WTC11 (cell line): Measurements from ENCODE around the gene CENPE. TPM values are rescaled to one million over a fixed set of nuclear protein-coding genes. Genes with fewer than 3 reads are reported as not detected.

Experiments
- ATAC-seq: fragments of 200-7000 bp; cut with Tn5 transposase; 2 replicates; pipeline ENCODE4 v1.10.0; 2021; ENCODE audit warnings: mild to moderate bottlenecking, moderate library complexity
- CTCF ChIA-PET: fragments of 300-600 bp; sonication (Branson Sonifier 250); formaldehyde crosslinking; loops from one replicate; lab custom pipeline; 2021; ENCODE audit warnings: antibody characterized with exemption; lab: Charles Lee
- POLR2A ChIA-PET: fragments of 350-600 bp; sonication (Branson Sonifier 250); formaldehyde crosslinking; loops from one replicate; lab custom pipeline; 2021; ENCODE audit warnings: antibody characterized with exemption; lab: Charles Lee
- DNase-seq: peaks from one replicate; pipeline ENCODE4 v3.0.0; 2021; ENCODE audit warnings: low spot score
- H3K27ac Mint-ChIP-seq: 2 replicates; pipeline ENCODE4 v1.8.0; 2021; ENCODE audit warnings: mixed read lengths
- H3K27me3 Mint-ChIP-seq: 2 replicates; pipeline ENCODE4 v1.8.0; 2021; ENCODE audit warnings: low read depth, mild to moderate bottlenecking, moderate library complexity, mixed read lengths
- H3K36me3 Mint-ChIP-seq: 2 replicates; pipeline ENCODE4 v1.8.0; 2021; ENCODE audit warnings: mixed read lengths
- H3K4me1 Mint-ChIP-seq: 2 replicates; pipeline ENCODE4 v1.8.0; 2022; ENCODE audit warnings: mixed read lengths
- H3K4me3 Mint-ChIP-seq: 2 replicates; pipeline ENCODE4 v1.8.0; 2021; ENCODE audit warnings: mild to moderate bottlenecking, moderate library complexity, mixed read lengths
- H3K9me3 Mint-ChIP-seq: 2 replicates; pipeline ENCODE4 v1.8.0; 2021; ENCODE audit warnings: mixed read lengths
- ARID4B ChIP-seq: sonication (generic); formaldehyde crosslinking; IDR thresholded peaks from 2 replicates; pipeline ENCODE4 v1.8.0; 2023; ENCODE audit warnings: missing genetic modification reagents, mild to moderate bottlenecking, borderline replicate concordance
- ATF6 ChIP-seq: sonication (generic); formaldehyde crosslinking; IDR thresholded peaks from 2 replicates; pipeline ENCODE4 v1.8.1; 2023; ENCODE audit warnings: mild to moderate bottlenecking, missing genetic modification reagents
- E2F4 ChIP-seq: sonication (generic); formaldehyde crosslinking; IDR thresholded peaks from 2 replicates; pipeline ENCODE4 v1.8.1; 2022; ENCODE audit warnings: low read depth, mild to moderate bottlenecking, moderate library complexity, missing genetic modification reagents, borderline replicate concordance
- ESRRA ChIP-seq: sonication (generic); formaldehyde crosslinking; IDR thresholded peaks from 2 replicates; pipeline ENCODE4 v1.8.1; 2022; ENCODE audit warnings: mild to moderate bottlenecking, missing genetic modification reagents, borderline replicate concordance
- GRHL2 ChIP-seq: fragments of 250-450 bp; sonication (Bioruptor Pico); IDR thresholded peaks from 2 replicates; pipeline ENCODE4 v1.8.0; 2022; ENCODE audit warnings: mild to moderate bottlenecking, moderate library complexity; ENCODE audit not compliant: insufficient replicate concordance, severe bottlenecking
- IRF1 ChIP-seq: sonication (generic); formaldehyde crosslinking; IDR thresholded peaks from 2 replicates; pipeline ENCODE4 v1.8.0; 2023; ENCODE audit warnings: missing genetic modification reagents
- JAZF1 ChIP-seq: fragments of 250-450 bp; sonication (Bioruptor Pico); IDR thresholded peaks from 2 replicates; pipeline ENCODE4 v1.9.0; 2021; ENCODE audit warnings: moderate library complexity, mild to moderate bottlenecking, inconsistent platforms
- NFATC4 ChIP-seq: fragments of 250-450 bp; sonication (Bioruptor Pico); IDR thresholded peaks from 2 replicates; pipeline ENCODE4 v1.9.0; 2021; ENCODE audit warnings: mild to moderate bottlenecking
- PRRX2 ChIP-seq: fragments of 250-450 bp; sonication (Bioruptor Pico); IDR thresholded peaks from 2 replicates; pipeline ENCODE4 v1.8.0; 2021; ENCODE audit warnings: mild to moderate bottlenecking
- ZBTB21 ChIP-seq: sonication (generic); formaldehyde crosslinking; IDR thresholded peaks from 2 replicates; pipeline ENCODE4 v1.8.1; 2023; ENCODE audit warnings: mild to moderate bottlenecking, missing genetic modification reagents, borderline replicate concordance
- ZNF219 ChIP-seq: sonication (generic); formaldehyde crosslinking; IDR thresholded peaks from 2 replicates; pipeline ENCODE4 v1.8.0; 2023; ENCODE audit warnings: missing genetic modification reagents, mild to moderate bottlenecking, borderline replicate concordance
- ZNF396 ChIP-seq: fragments of 250-450 bp; sonication (Bioruptor Pico); IDR thresholded peaks from 2 replicates; pipeline ENCODE4 v1.8.0; 2021; ENCODE audit warnings: mild to moderate bottlenecking, moderate library complexity, borderline replicate concordance
- total RNA-seq: library from RNA; stranded (reverse); gene quantifications from 3 replicates; pipeline ENCODE4 v1.2.3, GENCODE V29; 2021
- TF ChIP-seq, protein P1 (sequence below): sonication (generic); formaldehyde crosslinking; IDR thresholded peaks from 2 replicates; pipeline ENCODE4 v1.8.1; 2023; ENCODE audit warnings: mild to moderate bottlenecking, missing genetic modification reagents, borderline replicate concordance

The CENPE gene
- total RNA-seq, 1 experiment from 2014 or later = 46.6 TPM

- no peak for ATAC-seq
- Mint-ChIP-seq H3K36me3 (peaks cover 18% of the 10 kb centered on the region), H3K27me3 (no peaks in the 10 kb centered on the region), H3K27ac (no peak overlapping the region), H3K4me1 (no peaks in the 10 kb centered on the region)
- ChIA-PET CTCF (interaction anchor here (1.3 to 2.2 kb wide), 4 partner anchors 12 to 84 kb away, joined by 3 to 11 read pairs (median 6); no protein-coding TSS in a partner anchor), POLR2A (no interaction called here)
- TF ChIP-seq ZBTB21 (no peak), ESRRA (no peak), PRRX2 (CRISPR knock-in tag) (no peak), ATF6 (CRISPR knock-in tag) (no peak), ZNF219 (no peak), ARID4B (no peak), IRF1 (CRISPR knock-in tag) (no peak), NFATC4 (no peak), JAZF1 (CRISPR knock-in tag) (no peak), ZNF396 (CRISPR knock-in tag) (no peak), GRHL2 (CRISPR knock-in tag) (no peak), E2F4 (no peak)
- TF ChIP-seq, protein P1, sequence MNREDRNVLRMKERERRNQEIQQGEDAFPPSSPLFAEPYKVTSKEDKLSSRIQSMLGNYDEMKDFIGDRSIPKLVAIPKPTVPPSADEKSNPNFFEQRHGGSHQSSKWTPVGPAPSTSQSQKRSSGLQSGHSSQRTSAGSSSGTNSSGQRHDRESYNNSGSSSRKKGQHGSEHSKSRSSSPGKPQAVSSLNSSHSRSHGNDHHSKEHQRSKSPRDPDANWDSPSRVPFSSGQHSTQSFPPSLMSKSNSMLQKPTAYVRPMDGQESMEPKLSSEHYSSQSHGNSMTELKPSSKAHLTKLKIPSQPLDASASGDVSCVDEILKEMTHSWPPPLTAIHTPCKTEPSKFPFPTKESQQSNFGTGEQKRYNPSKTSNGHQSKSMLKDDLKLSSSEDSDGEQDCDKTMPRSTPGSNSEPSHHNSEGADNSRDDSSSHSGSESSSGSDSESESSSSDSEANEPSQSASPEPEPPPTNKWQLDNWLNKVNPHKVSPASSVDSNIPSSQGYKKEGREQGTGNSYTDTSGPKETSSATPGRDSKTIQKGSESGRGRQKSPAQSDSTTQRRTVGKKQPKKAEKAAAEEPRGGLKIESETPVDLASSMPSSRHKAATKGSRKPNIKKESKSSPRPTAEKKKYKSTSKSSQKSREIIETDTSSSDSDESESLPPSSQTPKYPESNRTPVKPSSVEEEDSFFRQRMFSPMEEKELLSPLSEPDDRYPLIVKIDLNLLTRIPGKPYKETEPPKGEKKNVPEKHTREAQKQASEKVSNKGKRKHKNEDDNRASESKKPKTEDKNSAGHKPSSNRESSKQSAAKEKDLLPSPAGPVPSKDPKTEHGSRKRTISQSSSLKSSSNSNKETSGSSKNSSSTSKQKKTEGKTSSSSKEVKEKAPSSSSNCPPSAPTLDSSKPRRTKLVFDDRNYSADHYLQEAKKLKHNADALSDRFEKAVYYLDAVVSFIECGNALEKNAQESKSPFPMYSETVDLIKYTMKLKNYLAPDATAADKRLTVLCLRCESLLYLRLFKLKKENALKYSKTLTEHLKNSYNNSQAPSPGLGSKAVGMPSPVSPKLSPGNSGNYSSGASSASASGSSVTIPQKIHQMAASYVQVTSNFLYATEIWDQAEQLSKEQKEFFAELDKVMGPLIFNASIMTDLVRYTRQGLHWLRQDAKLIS (CRISPR knock-in tag) = no peak
- TF ChIP-seq, all 79 proteins: peak for 0
- Mint-ChIP-seq H3K9me3 (no peaks in the 10 kb centered on the region), H3K4me3 (no peak overlapping the region)
- DNase-seq = no peak
Measured at GRCh38 chr4:103092245-103092644, 105.9 kb downstream of the CENPE start.
